Activated B cell treated with CpG ODN at 0.5 μM for 24 hours (primary cell): ENCODE data around the gene FBH1. TPM values are rescaled to one million over a fixed set of nuclear protein-coding genes. Genes with fewer than 3 reads are reported as not detected.

ENCODE experiments used
- ATAC-seq: fragments of 200-7000 bp; cut with Tn5 transposase; one replicate; pipeline ENCODE4 v1.10.0; 2021; ENCODE audit warnings: low read depth, mild to moderate bottlenecking, moderate library complexity
- CTCF ChIA-PET: fragments of 350-600 bp; sonication (Branson Sonifier 250); formaldehyde crosslinking; loops from one replicate; lab custom pipeline; 2021; ENCODE audit warnings: antibody characterized with exemption; lab: Charles Lee
- POLR2A ChIA-PET: fragments of 350-600 bp; sonication (Branson Sonifier 250); formaldehyde crosslinking; loops from one replicate; lab custom pipeline; 2021; ENCODE audit warnings: antibody characterized with exemption; lab: Charles Lee
- DNase-seq: peaks from one replicate; pipeline ENCODE4 v3.0.0; 2022
- H3K27ac Mint-ChIP-seq: one replicate; pipeline ENCODE4 v1.8.0; 2020; ENCODE audit warnings: mixed read lengths
- H3K27me3 Mint-ChIP-seq: one replicate; pipeline ENCODE4 v1.8.0; 2021; ENCODE audit warnings: mixed read lengths
- H3K36me3 Mint-ChIP-seq: one replicate; pipeline ENCODE4 v1.8.0; 2021; ENCODE audit warnings: low read depth, mixed read lengths
- H3K4me1 Mint-ChIP-seq: one replicate; pipeline ENCODE4 v1.8.0; 2021; ENCODE audit warnings: mixed read lengths
- H3K4me3 Mint-ChIP-seq: one replicate; pipeline ENCODE4 v1.8.0; 2020; ENCODE audit warnings: mild to moderate bottlenecking, mixed read lengths
- H3K9me3 Mint-ChIP-seq: one replicate; pipeline ENCODE4 v1.8.0; 2020; ENCODE audit warnings: mixed read lengths
- intact Hi-C: fragments of 100-400 bp; cut with micrococcal nuclease; formaldehyde crosslinking; loops from one replicate; pipeline ENCODE4 v1.15.1; 2024
- total RNA-seq: library from RNA; stranded (reverse); gene quantifications from 2 replicates; pipeline ENCODE4 v1.2.3, GENCODE V29; 2022
- TF ChIP-seq, protein P1 (sequence below): fragments of 200-600 bp; IDR thresholded peaks from one replicate; pipeline ENCODE4 v1.8.0; 2022; ENCODE audit warnings: antibody characterized with exemption, mild to moderate bottlenecking

The FBH1 gene
- total RNA-seq, 1 donor from 2014 or later: 65.5 TPM

DNA sequence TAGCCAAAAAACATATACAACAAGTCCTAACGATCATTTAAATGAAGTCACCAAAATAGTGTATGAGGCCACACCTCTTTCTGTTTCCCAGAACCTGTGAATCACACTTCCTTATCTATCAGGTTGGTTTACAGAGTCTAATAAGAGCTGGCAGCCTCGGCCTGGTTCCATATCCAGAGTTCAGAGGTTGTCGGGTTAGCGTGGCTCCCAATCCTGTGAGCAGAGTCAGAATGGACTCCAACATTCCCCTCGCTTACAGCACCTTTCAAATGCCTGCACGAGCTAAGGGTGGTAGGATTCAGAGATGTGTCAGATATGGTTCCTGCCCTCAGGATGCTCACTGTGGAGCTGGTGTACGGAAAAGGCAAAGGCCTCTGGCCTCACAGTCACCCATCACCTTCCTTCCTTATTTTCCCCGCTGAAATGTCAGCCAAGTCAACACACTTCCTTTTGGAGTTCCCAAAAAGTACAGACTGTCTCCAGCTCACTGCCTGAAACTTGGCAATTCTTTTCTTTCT is 81.3 kb downstream of the FBH1 start:
- Mint-ChIP-seq H3K4me3 (peak overlapping the region; percentile 28), H3K36me3 (peaks cover 12% of the 10 kb centered on the region), H3K27me3 (no peaks in the 10 kb centered on the region), H3K9me3 (no peaks in the 10 kb centered on the region), H3K27ac (peak overlapping the region; percentile 73), H3K4me1 (peaks cover 54% of the 10 kb centered on the region)
- POLR2A ChIA-PET: interaction anchor here (0.6 to 1.4 kb wide), 4 partner anchors 79 to 228 kb away, joined by 3 to 12 read pairs (median 4); partner anchors contain the start of genes ANKRD16 and FBH1
- TF ChIP-seq, protein P1, sequence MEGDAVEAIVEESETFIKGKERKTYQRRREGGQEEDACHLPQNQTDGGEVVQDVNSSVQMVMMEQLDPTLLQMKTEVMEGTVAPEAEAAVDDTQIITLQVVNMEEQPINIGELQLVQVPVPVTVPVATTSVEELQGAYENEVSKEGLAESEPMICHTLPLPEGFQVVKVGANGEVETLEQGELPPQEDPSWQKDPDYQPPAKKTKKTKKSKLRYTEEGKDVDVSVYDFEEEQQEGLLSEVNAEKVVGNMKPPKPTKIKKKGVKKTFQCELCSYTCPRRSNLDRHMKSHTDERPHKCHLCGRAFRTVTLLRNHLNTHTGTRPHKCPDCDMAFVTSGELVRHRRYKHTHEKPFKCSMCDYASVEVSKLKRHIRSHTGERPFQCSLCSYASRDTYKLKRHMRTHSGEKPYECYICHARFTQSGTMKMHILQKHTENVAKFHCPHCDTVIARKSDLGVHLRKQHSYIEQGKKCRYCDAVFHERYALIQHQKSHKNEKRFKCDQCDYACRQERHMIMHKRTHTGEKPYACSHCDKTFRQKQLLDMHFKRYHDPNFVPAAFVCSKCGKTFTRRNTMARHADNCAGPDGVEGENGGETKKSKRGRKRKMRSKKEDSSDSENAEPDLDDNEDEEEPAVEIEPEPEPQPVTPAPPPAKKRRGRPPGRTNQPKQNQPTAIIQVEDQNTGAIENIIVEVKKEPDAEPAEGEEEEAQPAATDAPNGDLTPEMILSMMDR: no peak
- intact Hi-C loops: loop anchor here (10.0 kb wide), 2 partner anchors 527 to 1813 kb away; partner anchors contain the start of genes ATP5F1C and KIN
- ATAC-seq: no peak
- CTCF ChIA-PET: no interaction called here
- DNase-seq: no peak

DNA sequence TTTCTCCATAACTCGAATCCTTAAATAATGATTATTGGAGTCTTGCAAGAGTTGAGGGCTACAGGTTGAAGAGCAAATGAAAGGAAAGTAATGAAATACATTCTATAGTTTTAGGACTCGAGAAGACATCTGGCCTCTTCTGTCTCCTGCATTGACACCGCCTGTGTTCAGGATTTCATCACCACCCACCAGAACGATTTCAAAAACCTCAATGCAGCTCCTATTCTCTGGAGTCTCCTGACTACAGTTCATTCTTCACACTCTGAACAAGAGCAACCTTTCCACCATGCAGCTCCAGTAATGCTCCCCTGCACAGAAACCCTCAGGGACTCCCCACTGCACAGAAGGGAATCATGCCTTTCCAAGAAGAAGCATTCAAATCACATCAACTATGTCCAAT is 81.8 kb downstream of the FBH1 start:
- Mint-ChIP-seq H3K9me3 (no peaks in the 10 kb centered on the region), H3K27me3 (no peaks in the 10 kb centered on the region), H3K4me1 (peaks cover 56% of the 10 kb centered on the region), H3K4me3 (peak overlapping the region; percentile 4), H3K27ac (peak overlapping the region; percentile 73), H3K36me3 (peaks cover 16% of the 10 kb centered on the region)
- intact Hi-C loops: loop anchor here (10.0 kb wide), 2 partner anchors 527 to 1813 kb away; partner anchors contain the start of genes ATP5F1C and KIN
- CTCF ChIA-PET: interaction anchor here (0.7 kb wide), 1 partner anchor 115 kb away, joined by 3 read pairs; no protein-coding TSS in a partner anchor
- POLR2A ChIA-PET: interaction anchor here (0.6 to 1.4 kb wide), 4 partner anchors 79 to 228 kb away, joined by 3 to 12 read pairs (median 4); partner anchors contain the start of genes ANKRD16 and FBH1
- no peak for ATAC-seq
- TF ChIP-seq, protein P1: no peak
- no peak for DNase-seq

DNA sequence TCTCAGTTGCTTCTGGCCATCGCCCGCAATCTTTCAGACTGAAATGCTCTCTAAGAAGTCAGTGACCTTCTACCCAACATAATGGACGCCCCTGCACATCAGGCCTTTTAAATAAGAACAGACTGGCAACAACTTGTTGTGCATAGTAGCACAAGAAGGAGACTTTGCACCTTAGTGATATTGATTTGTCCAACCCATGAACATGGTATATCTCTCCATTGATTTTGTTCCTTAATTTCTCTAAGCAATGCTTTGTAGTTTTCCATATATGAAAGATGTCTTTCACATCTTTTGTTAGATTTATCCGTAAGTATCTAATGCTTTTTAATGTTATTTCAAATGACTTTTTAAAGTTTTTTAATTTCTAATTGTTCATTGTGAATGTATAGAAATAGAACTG is 83.0 kb downstream of the FBH1 start:
- peaks cover 56% of the 10 kb centered on the region for H3K4me1 Mint-ChIP-seq
- TF ChIP-seq, protein P1: no peak
- ChIA-PET POLR2A (interaction anchor here (1.7 kb wide), 1 partner anchor 160 kb away, joined by 4 read pairs; the partner anchor contains the start of gene GDI2), CTCF (no interaction called here)
- peaks cover 9% of the 10 kb centered on the region for H3K36me3 Mint-ChIP-seq
- no peaks in the 10 kb centered on the region for H3K9me3 Mint-ChIP-seq
- no peak overlapping the region for H3K4me3 Mint-ChIP-seq
- DNase-seq: no peak
- no peak for ATAC-seq
- no peak overlapping the region for H3K27ac Mint-ChIP-seq
- no peaks in the 10 kb centered on the region for H3K27me3 Mint-ChIP-seq
- intact Hi-C loops: loop anchor here (10.0 kb wide), 2 partner anchors 528 to 1812 kb away; partner anchors contain the start of genes ATP5F1C and KIN

DNA sequence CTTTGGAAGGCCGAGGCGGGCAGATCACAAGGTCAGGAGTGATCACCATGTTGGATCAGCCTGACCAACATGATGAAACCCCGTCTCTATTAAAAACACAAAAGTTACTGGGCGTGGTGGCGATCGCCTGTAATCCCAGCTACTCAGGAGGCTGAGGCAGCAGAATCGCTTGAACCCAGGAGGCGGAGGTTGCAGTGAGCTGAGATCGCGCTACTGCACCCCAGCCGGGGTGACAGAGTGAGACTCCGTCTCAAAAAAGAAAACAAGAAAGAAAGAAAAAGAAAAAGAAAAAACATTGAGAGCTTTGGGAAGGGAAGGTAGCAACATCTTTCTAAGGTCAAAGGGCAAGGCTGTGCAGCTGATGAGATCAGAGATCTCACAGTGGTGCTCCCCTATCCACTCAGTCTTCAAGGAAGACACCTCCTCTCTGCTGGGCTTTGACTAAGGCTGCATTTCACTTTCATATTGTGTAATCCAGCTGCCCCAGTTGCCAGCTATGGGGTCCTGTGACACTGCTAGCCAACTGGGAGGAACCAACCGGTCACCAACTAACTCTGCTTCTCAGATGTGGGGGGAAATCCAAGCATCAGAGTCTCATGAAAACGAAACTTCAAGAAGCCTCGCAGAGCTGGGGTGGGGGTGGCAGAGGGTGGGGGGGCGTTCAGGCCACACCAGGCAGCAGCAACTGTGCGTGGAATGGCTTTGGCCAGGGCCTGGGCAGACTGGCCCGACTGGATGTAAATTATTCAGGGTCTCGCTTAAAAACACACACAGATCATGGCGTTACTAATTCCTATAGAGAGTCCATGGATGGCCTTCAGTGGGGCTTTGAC is 85.8 kb downstream of the FBH1 start:
- peak overlapping the region; percentile 96 for H3K4me3 Mint-ChIP-seq
- H3K27ac Mint-ChIP-seq: peak overlapping the region; percentile 91
- H3K9me3 Mint-ChIP-seq: no peaks in the 10 kb centered on the region
- DNase-seq: peak; percentile 25
- ChIA-PET CTCF (interaction anchor here (1.4 to 3.1 kb wide), 3 partner anchors 38 to 227 kb away, joined by 3 to 16 read pairs (median 4); partner anchors contain the start of gene PFKFB3), POLR2A (interaction anchor here (0.6 to 3.3 kb wide), 21 partner anchors 12 to 372 kb away, joined by 3 to 30 read pairs (median 5); partner anchors contain the start of genes ANKRD16, FBH1, GDI2 and PFKFB3)
- H3K4me1 Mint-ChIP-seq: peaks cover 56% of the 10 kb centered on the region
- peak; percentile 71 for ATAC-seq
- TF ChIP-seq, protein P1: no peak
- no peaks in the 10 kb centered on the region for H3K27me3 Mint-ChIP-seq
- intact Hi-C loops: loop anchor here (1.0 to 10.0 kb wide), 9 partner anchors 74 to 1809 kb away; partner anchors contain the start of genes ANKRD16, ATP5F1C, KIN and PFKFB3
- H3K36me3 Mint-ChIP-seq: peaks cover 6% of the 10 kb centered on the region
